GM10266 (cell line): ENCODE measurements around the gene KIF13A.

ENCODE experiments used
- DNase-seq: peaks from one replicate; pipeline ENCODE4 v3.0.0; 2012; ENCODE audit errors: extremely low spot score
- TF ChIP-seq, protein P1 (sequence below): IDR thresholded peaks from 2 replicates; pipeline ENCODE4 v1.5.1; 2012; ENCODE audit warnings: mild to moderate bottlenecking, low read depth; ENCODE audit not compliant: control insufficient read depth, insufficient read depth; ENCODE audit errors: missing control alignments

The KIF13A gene

DNA sequence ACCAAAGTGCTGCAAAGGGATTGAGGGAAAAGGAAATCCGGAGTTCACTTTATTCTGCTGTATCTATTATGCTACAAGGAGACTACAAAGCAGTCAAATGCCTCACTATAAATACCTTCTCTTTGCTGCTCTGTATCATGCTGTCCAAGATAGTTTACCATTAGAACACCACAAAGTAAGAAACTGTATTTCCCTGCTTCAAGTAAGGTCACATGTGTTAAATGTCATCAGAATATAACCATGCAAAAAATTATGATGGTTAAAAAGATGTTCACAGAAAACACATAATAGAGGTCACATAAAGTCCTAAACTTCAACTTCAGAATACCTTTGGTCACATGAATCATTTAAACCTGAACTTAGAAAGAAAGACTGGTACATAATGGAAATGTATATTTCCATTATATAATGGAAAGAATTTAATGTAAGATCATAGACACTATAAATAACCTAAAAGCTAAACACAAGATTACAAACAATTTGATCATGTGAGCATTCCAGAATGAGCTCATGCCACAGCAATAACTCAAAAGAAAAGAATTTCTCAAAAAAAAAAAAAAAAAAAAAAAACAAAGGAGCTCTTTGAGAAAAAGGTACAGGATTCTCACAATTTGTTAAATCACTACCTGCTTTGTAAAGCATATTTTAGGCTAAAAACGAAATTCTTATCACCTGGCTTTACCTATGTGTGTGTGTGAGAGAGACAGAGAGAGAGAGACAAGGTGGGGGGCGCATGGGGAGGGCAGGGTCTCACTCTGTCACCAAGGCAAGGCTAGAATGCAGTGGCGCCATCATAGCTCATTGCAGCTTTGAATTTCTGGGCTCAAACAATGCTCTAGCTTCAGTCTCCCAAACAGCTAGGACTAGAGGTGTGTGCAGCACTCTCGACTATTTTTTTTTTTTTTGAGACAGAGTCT is 58.7 kb downstream of the KIF13A start:
- TF ChIP-seq, protein P1, sequence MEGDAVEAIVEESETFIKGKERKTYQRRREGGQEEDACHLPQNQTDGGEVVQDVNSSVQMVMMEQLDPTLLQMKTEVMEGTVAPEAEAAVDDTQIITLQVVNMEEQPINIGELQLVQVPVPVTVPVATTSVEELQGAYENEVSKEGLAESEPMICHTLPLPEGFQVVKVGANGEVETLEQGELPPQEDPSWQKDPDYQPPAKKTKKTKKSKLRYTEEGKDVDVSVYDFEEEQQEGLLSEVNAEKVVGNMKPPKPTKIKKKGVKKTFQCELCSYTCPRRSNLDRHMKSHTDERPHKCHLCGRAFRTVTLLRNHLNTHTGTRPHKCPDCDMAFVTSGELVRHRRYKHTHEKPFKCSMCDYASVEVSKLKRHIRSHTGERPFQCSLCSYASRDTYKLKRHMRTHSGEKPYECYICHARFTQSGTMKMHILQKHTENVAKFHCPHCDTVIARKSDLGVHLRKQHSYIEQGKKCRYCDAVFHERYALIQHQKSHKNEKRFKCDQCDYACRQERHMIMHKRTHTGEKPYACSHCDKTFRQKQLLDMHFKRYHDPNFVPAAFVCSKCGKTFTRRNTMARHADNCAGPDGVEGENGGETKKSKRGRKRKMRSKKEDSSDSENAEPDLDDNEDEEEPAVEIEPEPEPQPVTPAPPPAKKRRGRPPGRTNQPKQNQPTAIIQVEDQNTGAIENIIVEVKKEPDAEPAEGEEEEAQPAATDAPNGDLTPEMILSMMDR: no peak
- DNase-seq: no peak

DNA sequence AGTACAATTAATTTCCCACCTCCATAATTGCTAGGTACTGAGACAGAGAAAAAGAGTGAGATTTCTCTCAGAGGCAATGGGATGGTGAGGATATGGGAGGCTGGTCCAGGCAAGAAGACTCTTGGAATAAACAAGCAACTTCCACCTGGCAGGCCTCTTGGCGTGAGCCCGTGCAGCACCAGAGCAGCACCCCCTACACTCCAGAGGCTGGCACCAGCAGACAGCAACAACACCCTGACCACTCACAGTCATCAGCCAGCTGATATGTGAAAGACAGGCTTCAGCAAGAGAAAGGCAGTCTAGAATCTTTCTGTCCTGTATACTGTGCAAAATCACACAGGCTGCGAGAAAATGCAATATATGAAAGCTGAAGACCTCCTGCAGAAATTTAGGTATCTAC is 59.7 kb downstream of the KIF13A start:
- TF ChIP-seq, protein P1: no peak
- no peak for DNase-seq

DNA sequence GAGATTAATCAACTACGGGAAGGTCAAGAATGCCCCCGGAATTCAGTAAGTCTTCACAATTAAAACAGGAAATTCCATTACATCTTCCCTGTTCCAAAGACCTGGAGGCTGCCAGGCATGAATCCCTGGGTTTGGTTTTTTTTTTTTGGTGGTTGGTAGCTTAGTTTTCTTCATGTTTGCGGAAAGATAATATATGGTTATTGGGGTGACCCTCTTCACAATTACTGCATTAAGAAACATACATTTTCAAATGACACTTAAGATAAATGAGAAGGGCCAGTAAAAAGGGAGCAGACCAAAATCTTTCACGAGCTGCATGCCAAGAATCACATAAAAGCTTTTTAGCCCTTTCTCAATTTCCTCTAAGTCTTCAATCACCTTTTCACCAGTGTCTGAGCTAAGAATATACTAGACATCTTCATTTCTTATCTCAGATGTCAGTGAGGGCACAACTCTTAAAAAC is 64.0 kb downstream of the KIF13A start:
- DNase-seq: no peak
- TF ChIP-seq, protein P1: no peak

DNA sequence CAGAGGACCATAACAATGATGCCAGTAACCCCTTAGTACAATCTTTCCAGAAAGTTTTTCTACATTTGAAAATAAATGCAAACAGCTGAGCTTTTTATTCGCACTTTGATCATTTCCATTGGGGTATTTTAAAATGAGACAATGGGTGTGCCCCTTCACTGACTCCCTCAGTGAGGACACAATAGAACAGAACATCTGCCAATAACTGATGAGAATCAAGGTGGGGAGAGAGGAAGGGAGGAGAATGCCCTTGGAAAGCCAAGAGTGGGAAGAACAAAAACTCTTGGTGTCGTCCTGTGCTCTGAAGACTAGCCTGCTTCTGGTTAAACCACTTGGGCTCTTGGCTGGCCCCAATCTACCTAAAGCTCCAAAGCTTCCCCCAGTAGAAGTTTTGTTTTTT is 66.0 kb downstream of the KIF13A start:
- DNase-seq: no peak
- TF ChIP-seq, protein P1: no peak

DNA sequence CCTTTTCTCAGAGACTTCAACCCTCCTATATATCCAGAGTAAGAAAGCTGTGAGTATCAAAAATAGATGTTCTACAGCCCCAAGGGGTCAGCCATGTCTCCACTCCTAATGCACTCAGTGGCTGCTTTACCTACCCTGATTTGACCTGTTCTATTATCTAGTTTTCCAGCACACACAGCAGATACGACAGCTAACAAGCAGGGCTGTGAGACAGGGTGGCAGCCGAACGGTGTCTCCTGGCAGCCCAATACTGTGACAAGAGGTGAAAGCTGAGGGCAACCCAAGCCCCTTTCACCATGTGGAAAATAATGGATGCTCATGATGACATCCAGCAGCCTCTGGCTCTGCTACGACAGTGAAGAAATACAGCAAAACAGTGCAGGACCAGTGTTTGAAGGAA is 67.9 kb downstream of the KIF13A start:
- TF ChIP-seq, protein P1: no peak
- DNase-seq: no peak

DNA sequence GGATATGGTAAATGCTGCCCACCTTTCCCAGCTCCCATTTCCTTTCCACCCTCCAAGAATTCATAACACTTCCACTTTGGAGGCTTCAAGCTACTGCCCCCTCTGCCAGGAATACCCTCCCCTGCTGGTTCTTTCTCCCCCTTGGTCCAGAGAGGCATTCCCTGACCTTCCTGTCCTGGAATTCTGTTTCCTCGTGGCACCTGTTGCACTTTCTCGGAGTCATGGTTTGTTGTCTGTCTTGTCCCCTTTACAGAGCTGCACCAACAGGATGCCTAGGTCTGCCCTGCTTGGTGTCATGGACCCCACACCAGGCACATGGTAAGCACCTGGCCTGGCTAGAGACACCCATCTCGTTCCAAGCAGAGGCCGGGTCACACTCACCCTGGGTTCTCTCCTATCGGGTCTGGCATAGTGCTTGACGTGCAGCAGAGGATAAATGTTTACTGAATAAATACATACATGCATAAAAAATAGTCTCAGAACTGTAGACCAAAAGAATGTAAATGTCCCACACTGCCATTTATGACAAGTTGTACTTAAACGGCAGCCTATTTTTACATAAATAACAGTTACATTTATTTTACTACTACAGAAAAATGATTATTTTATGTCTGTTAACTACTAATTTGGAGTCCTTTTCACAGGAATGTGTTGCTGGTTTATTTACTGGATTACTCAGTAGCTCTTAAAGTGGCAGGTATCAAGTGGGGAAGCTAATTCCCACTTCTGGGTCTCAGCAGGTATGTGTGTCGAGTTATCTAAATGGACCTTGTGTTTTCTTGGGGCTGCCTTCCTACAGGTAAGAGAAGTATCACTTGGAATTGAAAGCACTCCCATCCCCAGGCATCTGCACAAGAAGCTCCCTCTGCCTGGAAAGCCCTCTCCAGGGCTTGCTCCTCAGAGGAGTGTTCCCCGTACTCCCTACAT is 69.3 kb downstream of the KIF13A start:
- TF ChIP-seq, protein P1: no peak
- no peak for DNase-seq
